A673 (cell line): ENCODE data around the gene ADM.

Source experiments
- CTCF ChIP-seq: fragments of 300-800, 200-600 bp; sonication (generic); conservative IDR thresholded peaks from 2 replicates; pipeline ENCODE4 v1.5.1; 2017; ENCODE audit warnings: low read depth, mild to moderate bottlenecking, antibody characterized with exemption, low read length, moderate library complexity, mixed read lengths
- EZH2 ChIP-seq: fragments of 200-600 bp; sonication (generic); IDR thresholded peaks from 2 replicates; pipeline ENCODE4 v1.6.1; 2017; ENCODE audit warnings: borderline replicate concordance, low read depth, mild to moderate bottlenecking, mixed read lengths, antibody characterized with exemption, low read length; ENCODE audit not compliant: poor library complexity, severe bottlenecking

GRCh38 chr11:10301656-10302358, 3.1 kb upstream of the ADM start:
- TF ChIP-seq CTCF, result no peak
- TF ChIP-seq EZH2, result no peak
